ENCODE data around the gene GMPR2. TPM values are rescaled to one million over a fixed set of nuclear protein-coding genes. Genes with fewer than 3 reads are reported as not detected.

The GMPR2 gene
- total and polyA plus RNA-seq, 2 of the 13 experiments (the other 11 are each of a cell fraction or from before 2014, with no cell fraction given), result 210 to 273 TPM

- TF ChIP-seq ZNF24 (IDR thresholded peaks at IDR 0.05), result no peak
- TF ChIP-seq NFKB2 (CRISPR knock-in tag; IDR thresholded peaks at IDR 0.05; ENCODE audit: borderline replicate concordance), result peak; percentile 44; the same call in 1 of the 2 replicates
- TF ChIP-seq ZBTB7B (CRISPR knock-in tag; IDR thresholded peaks at IDR 0.05), result peak; percentile 77
- no peak for TF ChIP-seq ZBTB44 (CRISPR knock-in tag; IDR thresholded peaks at IDR 0.05)
- TF ChIP-seq MYNN (CRISPR knock-in tag; IDR thresholded peaks at IDR 0.05; ENCODE audit: low read depth), result no peak
- no peak for TF ChIP-seq CCAR2 (optimal IDR thresholded peaks at IDR 0.05; ENCODE audit: low read depth, low read length)
- TF ChIP-seq ISL2 (CRISPR knock-in tag; IDR thresholded peaks at IDR 0.05), result no peak
- TF ChIP-seq NR3C1 (CRISPR knock-in tag; IDR thresholded peaks at IDR 0.05), result no peak
- 0 out of 2 replicates have a peak, but pooled peaks have one; percentile 5 for TF ChIP-seq MXD4 (CRISPR knock-in tag; IDR thresholded peaks at IDR 0.05)
- TF ChIP-seq ZNF788 (CRISPR knock-in tag; IDR thresholded peaks at IDR 0.05; ENCODE audit: borderline replicate concordance), result peak; percentile 42; the same call in 1 of the 2 replicates
- TF ChIP-seq SMARCE1 (IDR thresholded peaks at IDR 0.05; ENCODE audit: borderline replicate concordance), result no peak; the same call in 1 of the 2 replicates
- no peak for TF ChIP-seq ZNF782 (CRISPR knock-in tag; IDR thresholded peaks at IDR 0.05; ENCODE audit: borderline replicate concordance)
- no peak for TF ChIP-seq ZNF773 (CRISPR knock-in tag; IDR thresholded peaks at IDR 0.05; ENCODE audit: borderline replicate concordance)
- no peak for TF ChIP-seq ATF7-NPFF (CRISPR knock-in tag; IDR thresholded peaks at IDR 0.05; ENCODE audit: low read depth)
- TF ChIP-seq ZNF496 (CRISPR knock-in tag; IDR thresholded peaks at IDR 0.05; ENCODE audit: insufficient replicate concordance), result no peak
- TF ChIP-seq ATAD3A (CRISPR knock-in tag; IDR thresholded peaks at IDR 0.05), result no peak
- TF ChIP-seq ZBTB33 (CRISPR knock-in tag; IDR thresholded peaks at IDR 0.05), result no peak
- peak; percentile 5 for TF ChIP-seq ZNF317 (CRISPR knock-in tag; IDR thresholded peaks at IDR 0.05)
- TF ChIP-seq ZNF263 (CRISPR knock-in tag; IDR thresholded peaks at IDR 0.05), result no peak
- no peak for TF ChIP-seq ELF4 (CRISPR knock-in tag; IDR thresholded peaks at IDR 0.05; ENCODE audit: borderline replicate concordance)
- TF ChIP-seq ZNF431 (CRISPR knock-in tag; IDR thresholded peaks at IDR 0.05; ENCODE audit: borderline replicate concordance, low read depth), result 0 out of 2 replicates have a peak, but pooled peaks have one; percentile 74
- TF ChIP-seq, protein P1, sequence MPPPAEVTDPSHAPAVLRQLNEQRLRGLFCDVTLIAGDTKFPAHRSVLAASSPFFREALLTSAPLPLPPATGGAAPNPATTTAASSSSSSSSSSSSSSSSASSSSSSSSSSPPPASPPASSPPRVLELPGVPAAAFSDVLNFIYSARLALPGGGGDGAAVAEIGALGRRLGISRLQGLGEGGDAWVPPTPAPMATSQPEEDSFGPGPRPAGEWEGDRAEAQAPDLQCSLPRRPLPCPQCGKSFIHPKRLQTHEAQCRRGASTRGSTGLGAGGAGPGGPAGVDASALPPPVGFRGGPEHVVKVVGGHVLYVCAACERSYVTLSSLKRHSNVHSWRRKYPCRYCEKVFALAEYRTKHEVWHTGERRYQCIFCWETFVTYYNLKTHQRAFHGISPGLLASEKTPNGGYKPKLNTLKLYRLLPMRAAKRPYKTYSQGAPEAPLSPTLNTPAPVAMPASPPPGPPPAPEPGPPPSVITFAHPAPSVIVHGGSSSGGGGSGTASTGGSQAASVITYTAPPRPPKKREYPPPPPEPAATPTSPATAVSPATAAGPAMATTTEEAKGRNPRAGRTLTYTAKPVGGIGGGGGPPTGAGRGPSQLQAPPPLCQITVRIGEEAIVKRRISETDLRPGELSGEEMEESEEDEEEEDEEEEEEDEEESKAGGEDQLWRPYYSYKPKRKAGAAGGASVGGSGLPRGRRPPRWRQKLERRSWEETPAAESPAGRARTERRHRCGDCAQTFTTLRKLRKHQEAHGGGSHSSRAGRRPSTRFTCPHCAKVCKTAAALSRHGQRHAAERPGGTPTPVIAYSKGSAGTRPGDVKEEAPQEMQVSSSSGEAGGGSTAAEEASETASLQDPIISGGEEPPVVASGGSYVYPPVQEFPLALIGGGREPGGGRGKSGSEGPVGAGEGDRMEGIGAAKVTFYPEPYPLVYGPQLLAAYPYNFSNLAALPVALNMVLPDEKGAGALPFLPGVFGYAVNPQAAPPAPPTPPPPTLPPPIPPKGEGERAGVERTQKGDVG (CRISPR knock-in tag; IDR thresholded peaks at IDR 0.05; ENCODE audit: borderline replicate concordance), result peak; percentile 100
These were observed 23.4 kb downstream of the GMPR2 start (continued) for GRCh38 chr14:24255931-24256711.
